Right ventricle myocardium superior (tissue), 1 donor: ENCODE data around the gene GPR137B. TPM values are rescaled to one million over a fixed set of nuclear protein-coding genes. Genes with fewer than 3 reads are reported as not detected.
"Not testable (repeated sequence)": the region's sequence is repeated elsewhere in the genome, so short reads cannot be mapped to it uniquely, and the experiment has no call there.

ENCODE experiments used
- ATAC-seq: fragments of 200-7000 bp; cut with Tn5 transposase; one replicate; pipeline ENCODE4 v1.9.1; 2020; ENCODE audit warnings: mild to moderate bottlenecking; ENCODE audit not compliant: poor library complexity
- DNase-seq: peaks from one replicate; pipeline ENCODE4 v3.0.0-alpha.2; 2020
- intact Hi-C: fragments of 100-400 bp; cut with DNase I; formaldehyde crosslinking; loops from one replicate; pipeline ENCODE4 v1.11.2; 2022
- total RNA-seq: library from RNA; stranded (reverse); fragmentation: NEBNext Ultra II Directional; extraction: Animal tissue kit (Norgen Biotek cat#: 25700); gene quantifications from one replicate; pipeline ENCODE4 v1.2.1, GENCODE V29; 2021
- donor health status: DM: no; HTN: yes; CAD: no; lungs with severe emphysema.

Gene GPR137B
- total RNA-seq, 1 donor from 2014 or later: 27.5 TPM

DNA sequence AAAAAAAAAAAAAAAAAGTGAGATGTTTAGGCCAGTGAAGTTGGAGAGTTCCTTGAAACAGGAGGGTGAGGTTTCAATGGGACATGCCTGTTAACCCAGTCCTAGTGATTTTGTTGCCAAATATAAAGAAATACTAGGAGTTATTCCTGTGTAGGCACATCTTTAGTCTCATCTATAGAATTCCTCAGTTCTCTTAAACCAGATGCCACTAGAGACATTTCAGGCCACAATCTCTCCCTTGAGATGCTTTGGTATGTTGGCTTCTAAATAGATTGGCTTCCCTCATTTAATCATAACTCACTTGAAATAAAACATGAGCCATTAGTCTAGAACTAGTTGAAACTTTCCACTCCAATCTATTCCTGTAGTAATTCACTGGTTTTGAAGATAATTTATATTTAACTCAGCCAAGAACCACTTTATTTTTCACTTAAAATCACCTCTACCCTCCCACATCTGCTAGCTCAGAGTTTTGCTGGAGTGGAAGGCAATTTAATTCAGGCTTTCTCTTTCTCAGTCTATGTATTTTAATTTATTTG is 29.8 kb downstream of the GPR137B start:
- DNase-seq (no peak), ATAC-seq (no peak)
- intact Hi-C loops: no loop called here

DNA sequence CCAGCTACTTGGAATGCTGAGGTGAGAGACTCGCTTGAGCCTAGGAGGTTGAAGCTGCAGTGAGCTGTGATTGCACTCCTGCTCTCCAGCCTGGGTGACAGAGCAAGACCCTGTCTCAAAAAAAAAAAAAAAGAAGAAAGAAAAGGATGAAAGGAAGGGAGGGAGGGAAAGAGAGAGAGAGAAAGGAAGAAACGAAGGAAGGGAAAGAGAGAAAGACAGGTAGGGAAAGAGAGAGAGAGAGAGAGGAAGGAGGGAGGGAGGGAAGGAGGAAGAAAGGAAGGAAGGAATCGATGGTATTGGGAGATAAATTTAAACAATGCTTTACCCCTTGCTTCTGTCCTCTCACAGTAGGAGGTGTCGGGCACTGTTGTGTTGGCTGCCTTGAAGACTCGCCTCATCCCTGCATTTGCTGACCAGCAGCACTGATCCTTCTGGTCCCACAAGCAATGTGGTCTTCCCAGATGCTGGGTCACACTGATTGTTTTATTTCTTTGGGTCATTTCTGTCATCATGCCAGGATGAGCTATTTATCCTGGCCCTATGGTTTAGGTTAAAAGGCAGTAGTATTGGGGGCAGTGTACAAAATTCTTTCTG is 30.9 kb downstream of the GPR137B start:
- DNase-seq (no peak), ATAC-seq (no peak)
- intact Hi-C loops: no loop called here

DNA sequence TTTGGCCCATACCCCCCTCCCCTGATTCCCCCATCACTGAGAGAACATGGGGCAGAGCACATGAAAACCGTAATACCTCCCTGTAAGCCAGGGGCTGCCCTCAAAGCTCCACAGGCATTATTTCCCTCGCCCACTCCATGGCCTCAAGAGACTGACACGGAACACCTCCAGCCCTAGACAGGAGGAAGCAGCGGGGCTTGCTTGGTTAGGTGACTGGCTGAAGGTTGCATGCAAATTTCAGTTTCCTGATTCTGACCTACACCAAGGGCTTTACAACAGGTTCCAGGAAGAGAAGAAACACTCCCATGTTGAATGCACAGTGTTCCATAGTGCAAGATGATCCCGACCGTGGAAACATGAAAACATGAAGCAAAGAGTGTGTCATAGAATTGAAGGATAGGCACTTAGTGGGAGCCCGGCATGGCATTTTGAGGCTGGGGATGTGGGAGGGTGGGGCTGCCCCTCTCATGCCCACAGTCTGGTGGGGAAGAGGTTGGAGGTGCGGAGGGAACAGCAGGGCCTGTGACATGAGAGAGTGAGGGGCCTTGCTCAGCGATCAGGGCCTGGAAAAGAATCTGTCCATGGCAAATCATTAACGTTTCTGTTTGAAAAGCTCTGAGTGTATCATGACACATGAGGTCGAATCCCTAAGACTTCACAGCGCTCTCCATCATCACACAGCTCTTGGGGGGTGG is 33.5 kb downstream of the GPR137B start:
- ATAC-seq (no peak), DNase-seq (no peak)
- intact Hi-C loops: no loop called here

DNA sequence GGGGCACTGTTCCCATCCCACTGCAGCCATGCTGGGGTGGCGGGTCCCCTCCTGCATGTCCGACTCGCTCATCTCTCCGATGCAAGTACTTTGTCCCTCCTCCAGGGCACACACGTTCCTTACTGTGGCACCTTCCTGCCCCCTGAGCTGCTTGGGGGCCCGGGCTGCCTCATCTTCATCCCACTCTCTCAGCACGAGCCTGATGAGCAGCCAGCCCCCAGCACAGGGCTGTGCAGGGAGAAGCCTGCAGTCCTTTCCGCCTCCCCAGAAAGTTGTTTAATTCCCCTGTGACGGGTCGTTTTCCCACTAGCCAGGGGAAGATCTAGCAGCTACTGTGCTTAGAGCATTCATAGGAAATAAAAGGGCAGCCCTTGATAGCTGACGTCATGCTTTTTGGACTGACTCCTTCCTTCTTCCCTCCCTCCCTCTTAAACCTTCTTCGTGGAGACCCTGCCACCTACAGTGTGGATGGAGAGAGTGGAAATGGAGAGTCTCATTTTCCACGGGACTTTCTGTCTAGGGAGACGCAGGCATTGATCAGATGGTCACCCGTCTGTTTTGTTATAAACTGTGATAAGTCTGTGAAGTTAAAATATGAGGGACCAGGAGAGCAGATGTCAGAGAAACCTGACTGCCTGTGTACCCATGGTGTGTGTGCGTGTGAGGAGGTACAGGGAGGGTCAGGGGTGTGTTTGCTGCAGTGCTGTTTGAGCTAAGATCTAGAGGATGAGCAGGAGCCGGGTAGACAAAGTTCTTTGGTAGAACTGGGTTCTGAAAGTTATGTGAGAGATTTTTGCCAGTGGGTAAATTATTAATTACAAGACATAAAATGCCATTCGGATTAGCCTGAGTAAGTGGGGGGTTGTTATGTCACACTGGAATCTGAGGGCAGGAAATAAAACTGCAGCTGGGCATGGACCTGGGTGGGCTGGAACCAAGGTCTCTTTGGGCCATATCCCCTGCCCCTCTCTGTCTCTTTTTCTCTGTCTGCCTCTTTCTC is 34.3 kb downstream of the GPR137B start:
- intact Hi-C loops: no loop called here
- ATAC-seq: no peak
- no peak for DNase-seq

DNA sequence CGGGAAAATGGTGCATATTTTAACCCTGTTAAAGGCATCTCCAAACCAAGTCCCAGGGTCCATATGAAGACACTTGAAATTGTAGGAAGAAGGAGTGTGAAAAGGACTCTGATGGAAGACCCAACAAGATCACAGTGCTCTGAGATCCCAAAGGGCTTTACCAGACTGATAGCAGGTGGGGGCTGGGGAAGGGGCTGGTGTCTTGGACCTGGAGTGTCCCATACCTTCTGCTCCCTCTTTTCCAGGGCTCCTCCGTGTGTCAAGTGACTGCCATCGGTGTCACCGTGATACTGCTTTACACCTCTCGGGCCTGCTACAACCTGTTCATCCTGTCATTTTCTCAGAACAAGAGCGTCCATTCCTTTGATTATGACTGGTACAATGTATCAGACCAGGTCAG is 37.3 kb downstream of the GPR137B start:
- no peak for ATAC-seq
- intact Hi-C loops: no loop called here
- DNase-seq: no peak

DNA sequence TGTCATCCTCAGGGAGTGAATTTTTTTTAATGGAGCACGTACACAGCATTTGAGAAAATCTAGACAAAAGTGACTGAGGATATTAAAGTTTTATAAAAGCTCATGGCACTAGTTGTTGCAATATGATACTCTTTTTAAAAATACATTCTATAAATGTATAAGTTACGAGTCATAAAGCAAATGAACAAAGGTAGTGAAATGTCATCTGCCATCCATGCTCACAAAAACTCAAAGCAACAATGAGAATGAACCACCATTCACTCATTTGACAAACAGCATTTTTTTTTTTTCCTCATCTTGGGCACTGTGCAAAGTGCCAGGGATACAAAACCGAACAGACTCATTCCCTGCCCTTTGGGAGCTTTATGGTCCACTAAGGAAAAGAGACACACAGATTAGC is 38.7 kb downstream of the GPR137B start:
- ATAC-seq (no peak), DNase-seq (no peak)
- intact Hi-C loops: no loop called here

DNA sequence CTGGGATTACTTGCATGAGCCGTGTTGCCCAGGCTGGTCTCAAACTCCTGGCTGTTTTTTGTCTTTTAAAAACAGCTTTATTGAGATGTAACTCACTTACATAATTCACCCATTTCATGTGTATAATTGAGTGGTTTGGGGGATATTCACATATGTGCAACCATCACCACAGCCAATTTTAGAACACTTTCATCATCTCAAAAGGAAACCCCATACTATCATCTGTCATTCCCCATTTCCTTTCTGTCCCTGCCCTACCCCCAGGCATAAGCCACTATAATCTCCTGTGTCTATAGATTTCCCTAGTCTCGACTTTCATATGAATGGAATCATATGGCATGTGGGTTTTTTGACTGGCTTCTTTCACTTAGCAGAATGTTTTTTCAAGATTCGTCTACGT is 43.3 kb downstream of the GPR137B start:
- DNase-seq (no peak), ATAC-seq (no peak)
- intact Hi-C loops: no loop called here

DNA sequence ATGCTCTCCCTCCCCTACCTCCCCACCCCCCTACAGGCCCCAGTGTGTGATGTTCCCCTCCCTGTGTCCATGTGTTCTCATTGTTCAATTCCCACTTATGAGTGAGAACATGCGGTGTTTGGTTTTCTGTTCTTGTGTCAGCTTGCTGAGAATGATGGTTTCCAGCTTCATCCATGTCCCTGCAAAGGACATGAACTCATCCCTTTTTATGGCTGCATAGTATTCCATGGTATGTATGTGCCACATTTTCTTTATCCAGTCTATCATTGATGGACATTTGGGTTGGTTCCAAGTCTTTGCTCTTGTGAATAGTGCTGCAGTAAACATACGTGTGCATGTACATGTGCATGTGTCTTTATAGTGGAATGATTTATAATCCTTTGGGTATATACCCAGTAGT is 44.1 kb downstream of the GPR137B start:
- DNase-seq, intact Hi-C loops, ATAC-seq: not testable (repeated sequence)

DNA sequence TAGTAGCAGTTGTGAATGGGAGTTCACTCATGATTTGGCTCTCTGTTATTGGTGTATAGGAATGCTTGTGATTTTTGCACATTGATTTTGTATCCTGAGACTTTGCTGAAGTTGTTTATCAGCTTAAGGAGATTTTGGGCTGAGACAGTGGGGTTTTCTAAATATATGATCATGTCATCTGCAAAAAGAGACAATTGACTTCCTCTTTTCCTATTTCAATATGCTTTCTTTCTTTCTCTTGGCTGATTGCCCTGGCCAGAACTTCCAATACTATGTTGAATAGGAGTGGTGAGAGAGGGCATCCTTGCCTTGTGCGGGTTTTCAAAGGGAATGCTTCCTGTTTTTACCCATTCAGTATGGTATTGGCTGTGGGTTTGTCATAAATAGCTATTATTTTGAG is 45.7 kb downstream of the GPR137B start:
- DNase-seq, intact Hi-C loops, ATAC-seq: not testable (repeated sequence)

DNA sequence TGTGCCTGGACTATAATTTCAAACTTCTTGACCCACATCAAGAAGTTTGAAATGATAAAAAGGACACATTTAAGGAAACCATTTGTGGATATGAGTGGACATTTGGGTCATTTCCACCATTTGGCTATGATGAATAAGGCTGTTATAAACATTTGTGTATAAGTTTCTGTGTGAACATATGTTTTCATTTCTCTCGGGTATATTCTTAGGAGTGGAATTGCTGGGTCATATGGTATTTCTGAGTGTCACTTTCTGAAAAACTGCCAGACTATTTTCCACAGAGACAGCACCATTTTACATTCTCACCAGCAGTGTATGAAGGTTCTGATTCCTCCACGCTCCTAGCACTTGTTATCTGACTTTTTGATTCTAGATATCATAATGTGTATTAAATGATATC is 50.8 kb downstream of the GPR137B start:
- ATAC-seq: no peak
- intact Hi-C loops: no loop called here
- DNase-seq: no peak

DNA sequence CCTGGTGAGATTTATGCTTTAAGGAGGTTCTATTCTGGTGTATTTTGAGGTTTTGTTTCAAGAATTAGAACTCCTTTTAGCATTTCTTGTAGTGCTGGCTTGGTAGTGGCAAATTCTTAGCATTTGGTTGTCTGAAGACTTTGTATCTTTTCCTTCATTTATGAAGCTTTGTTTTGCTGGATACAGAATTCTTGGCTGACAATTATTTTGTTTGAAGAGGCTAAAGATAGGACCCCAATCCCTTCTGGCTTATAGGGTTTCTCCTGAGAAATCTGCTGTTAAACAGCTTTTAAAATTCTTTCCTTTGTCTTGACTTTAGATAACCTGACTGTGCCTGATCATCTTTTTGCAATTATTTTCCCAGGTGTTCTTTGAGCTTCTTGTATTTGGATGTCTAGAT is 58.6 kb downstream of the GPR137B start:
- no peak for DNase-seq
- intact Hi-C loops: no loop called here
- ATAC-seq: no peak

DNA sequence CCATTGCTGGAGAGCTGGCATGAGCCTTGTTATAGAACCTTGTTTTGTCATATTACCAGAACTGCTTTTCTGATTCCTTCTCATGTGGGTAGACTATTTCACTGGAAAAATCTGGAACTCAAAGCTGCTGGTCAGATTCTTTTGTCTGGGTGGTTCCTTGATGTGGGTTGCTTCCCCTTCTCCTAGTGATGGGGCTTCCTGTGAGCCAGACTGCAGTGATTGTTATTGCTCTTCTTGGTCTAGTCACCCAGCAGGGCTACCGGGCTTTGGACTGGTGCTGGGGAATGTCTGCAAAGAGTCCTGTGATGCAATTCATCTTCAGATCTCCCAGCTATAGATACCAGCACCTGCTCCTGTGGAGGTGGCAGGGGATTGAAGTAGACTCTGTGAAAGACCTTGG is 59.4 kb downstream of the GPR137B start:
- DNase-seq (no peak), ATAC-seq (no peak)
- intact Hi-C loops: no loop called here

DNA sequence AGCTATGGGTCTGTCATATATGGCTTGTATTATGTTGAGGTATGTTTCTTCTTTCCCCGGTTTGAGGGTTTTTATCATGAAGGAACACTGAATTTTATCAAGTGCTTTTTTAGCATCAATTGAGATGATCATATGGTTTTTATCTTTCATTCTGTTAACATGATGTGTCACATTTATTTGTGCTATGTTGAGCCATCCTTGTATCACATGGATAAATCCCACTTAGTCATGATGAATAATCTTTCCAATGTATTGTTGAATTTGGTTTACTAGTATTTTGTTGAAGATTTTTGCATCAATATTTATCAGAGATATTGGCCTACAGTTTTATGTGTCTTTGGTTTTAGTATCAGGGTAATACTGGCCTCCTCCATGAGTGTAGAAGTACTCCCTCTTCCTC is 61.7 kb downstream of the GPR137B start:
- ATAC-seq (no peak), DNase-seq (no peak)
- intact Hi-C loops: no loop called here

DNA sequence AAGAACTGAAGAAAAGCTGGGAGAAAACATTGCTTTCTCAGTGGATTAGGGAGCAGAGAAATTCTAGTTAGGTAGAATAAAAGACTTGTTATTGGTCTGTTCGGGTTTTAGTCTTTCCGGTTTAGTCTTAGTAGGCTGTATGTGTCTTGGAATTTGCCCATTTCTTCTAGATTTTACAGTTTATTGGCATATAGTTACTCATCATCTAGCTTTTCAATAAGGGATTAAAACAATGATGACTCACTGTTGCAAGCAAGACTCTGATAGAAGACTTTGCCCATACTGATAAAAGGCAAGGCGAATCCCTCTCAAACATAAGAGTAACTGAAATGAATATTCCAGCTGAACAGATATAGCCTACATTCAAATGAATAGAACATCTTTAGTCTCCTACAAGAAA is 62.3 kb downstream of the GPR137B start:
- DNase-seq: no peak
- intact Hi-C loops: no loop called here
- no peak for ATAC-seq

DNA sequence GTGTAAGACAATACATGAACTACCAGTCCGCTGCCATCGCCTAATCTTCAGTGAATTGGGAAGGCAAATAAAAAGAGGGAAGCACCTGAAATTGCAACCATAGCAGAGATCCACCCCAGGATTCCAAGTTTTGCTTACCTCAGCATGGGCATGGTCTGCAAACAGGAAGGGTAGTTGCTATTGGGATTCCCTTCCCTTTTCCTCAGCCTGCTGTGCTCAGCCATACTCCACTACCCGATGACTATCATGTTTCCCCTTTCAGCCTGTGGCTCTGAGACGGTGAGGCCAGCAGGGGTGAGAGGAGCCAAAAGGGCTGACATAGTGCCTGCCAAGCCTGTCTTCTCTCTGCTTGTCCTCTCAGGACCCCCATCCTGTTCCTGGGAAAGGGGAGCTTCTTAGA is 64.2 kb downstream of the GPR137B start:
- DNase-seq: no peak
- intact Hi-C loops: no loop called here

DNA sequence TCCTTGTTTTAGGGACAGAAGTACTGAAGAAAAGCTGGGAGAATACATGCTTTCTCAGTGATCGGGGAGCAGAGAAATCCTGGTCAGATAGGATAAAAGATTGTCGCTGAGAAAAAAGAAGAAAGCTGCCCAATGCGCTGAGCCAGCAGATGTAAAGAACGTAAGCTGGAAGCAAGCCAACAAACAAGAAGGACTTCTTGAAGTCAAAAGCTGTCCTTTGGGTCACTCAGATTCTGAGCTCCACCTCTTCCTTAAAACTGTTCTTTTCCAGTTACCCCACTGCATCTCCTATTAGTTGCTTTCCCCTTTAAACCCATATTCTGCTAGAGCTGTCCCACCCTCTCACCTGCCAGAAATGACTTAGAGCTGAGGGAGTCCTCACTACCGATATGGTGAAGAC is 64.8 kb downstream of the GPR137B start:
- no peak for DNase-seq
- intact Hi-C loops: no loop called here

More for the DNA sequence above, 64.2 kb downstream of the GPR137B start:
- ATAC-seq: peak; percentile 93

DNA sequence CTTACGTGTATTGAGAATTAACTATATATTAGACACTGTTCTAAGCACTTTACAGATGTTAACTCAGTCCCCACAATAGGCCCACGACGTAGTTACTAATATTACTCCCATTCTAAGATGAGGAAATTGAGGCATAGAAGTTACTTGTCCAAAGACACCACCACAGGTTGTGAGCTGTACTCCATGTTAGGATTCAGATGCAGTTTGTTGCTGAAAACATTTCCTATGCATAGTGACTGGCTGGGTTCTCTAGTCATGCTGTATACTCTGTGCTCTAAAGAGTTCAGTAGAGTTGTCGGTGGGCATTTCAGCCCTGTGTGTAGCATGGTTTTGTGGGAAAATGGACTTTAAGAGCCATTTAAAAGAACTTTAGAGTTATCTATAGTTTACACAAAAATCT is 65.2 kb downstream of the GPR137B start:
- no peak for ATAC-seq
- DNase-seq: no peak
- intact Hi-C loops: no loop called here

More for the DNA sequence above, 64.8 kb downstream of the GPR137B start:
- ATAC-seq: peak; percentile 65

DNA sequence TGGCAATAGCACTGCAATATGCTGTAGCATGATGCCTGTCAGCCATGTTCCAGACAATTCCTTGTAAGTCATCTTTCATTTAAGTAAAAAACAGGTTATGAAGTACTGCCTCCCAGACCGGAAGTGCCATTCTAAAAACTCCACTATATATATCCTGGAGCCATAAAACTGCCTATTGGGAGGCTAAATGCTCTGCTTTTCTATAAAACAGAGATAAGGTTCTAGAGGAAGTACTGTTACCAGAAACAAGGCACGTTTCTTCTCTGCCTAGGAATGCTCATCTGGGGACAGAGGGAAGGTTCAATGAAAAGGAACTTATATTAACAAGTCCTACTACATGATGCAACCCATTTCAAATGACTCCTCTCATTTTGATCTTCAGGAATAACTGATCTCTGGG is 66.8 kb downstream of the GPR137B start:
- DNase-seq: no peak
- intact Hi-C loops: no loop called here
- no peak for ATAC-seq

DNA sequence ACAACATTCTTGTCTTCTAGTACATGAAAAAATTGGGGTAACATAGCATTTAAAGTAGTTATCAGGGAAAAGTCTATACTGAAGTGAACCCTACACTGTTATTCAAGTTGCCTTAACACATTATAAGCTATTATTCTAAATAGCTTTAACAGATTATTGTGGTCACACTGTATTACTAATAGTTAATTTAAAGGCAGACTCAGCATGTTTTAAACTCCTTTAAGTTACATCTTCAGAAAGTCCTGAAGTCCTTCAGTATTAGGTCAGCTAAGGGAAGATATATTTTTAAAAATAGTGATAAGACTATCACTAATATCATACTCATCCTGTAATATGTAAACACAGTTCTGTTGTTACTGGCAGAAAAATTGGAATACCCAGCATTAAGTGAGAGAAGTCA is 67.4 kb downstream of the GPR137B start:
- intact Hi-C loops: no loop called here
- no peak for ATAC-seq
- no peak for DNase-seq
